HG03103 (cell line): ENCODE measurements around the gene ZNF544.
"Not testable (repeated sequence)": the region's sequence is repeated elsewhere in the genome, so short reads cannot be mapped to it uniquely, and the experiment has no call there.

ENCODE experiments used
- ATAC-seq: cut with Tn5 transposase; IDR thresholded peaks from one replicate; pipeline ENCODE4 v1.9.1; 2021; ENCODE audit warnings: low read depth; ENCODE audit not compliant: unreplicated experiment

The ZNF544 gene

DNA sequence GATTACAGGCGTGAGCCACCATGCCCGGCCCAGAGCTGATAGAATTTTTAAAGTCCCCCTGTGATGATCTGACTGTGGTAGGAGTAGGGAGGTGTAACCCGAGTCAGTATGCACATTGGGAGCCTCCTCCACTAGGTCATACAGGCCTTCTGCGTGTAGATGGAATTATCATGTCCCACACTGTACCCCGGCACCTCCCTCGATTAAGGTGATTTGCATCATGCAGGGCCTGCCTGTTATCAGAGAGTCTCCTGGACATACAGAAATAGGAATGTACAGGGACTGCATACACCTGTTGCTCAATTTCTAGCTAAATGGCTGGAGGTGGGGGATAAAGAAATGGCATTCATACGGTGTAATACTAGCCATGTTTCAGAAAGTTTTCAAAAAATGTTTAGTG lies 75.5 kb downstream of the ZNF544 start:
- ATAC-seq: no peak

DNA sequence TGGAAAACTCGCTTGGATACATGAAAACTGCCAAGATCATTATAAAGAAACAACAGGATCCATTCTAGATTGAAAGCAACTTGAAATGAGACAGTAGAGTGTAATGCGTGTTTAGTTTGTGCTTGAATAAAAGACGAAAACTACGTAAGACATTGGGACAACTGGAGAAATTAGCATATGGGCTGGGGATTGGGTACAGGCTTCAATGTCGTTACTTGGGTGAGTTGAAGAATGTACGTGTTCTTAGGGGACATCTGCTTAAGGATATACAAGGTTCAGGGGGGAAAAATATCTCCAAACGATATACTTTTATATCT lies 76.0 kb downstream of the ZNF544 start:
- no peak for ATAC-seq

DNA sequence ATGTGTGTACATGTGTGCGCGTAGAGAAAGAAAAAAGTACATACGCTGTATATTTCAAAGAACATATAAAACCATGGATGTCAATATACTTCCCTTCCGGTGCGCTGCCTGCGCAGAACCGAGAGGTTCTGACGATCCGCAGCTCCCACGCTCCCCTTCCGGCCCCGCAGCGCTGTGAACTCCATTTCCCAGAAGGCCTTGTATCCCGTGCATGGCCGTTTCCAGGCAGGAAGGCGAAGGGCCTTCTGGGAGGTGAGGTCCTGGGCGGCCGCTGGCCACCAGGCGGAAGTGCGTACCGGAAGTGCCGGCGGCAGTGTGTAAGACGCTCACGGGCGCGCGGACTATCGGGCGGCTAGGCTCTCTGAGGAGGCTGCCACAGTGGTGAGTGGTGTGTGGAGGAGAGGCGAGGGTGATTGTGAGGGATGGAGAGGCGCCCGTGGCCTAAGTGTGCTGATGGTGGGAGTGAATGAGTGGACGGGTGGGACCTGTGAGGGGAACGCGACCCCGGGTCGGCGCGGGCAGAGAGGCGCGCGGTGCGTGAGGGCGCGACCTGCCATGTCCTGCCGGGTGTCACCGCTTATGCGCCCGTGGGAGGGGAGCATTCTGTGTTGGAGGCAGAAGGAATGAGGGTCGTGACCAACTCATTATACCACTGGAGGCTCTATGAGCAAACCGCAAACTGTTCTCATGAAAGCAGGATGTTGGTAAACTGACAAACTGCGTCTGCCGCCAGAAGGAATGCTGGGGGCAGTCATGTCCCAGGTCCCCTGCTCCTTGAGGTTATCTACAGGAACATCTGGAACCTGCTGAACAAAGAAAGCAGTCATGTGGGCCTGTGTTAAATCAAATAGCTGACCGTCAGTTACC lies 76.6 kb downstream of the ZNF544 start, which contains the start of gene ERVK3-1:
Gene ERVK3-1 (plus strand): TSS at position 313 of the 867 bp plus-strand sequence. CDS start 6,792 bp downstream, outside the sequence.
- peak; percentile 90 for ATAC-seq

DNA sequence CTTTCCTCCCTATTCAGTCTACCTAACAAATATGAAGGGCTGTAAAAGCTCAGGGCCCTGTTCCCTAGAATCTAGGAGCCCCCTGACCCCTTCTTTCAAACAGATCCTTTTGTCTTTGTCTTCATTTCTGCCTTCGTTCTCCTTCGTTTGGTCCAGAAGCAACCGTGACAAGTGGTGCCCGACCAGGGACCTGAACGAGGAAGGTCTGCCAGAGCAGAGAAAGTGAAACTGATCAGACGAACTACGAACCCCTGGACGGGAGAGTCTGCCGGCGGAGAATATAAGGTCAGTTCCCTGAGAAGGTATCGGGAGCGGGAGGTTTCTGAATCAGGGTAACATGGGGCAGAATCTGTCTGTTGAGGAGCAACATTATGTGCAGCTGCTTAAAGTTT lies 77.2 kb downstream of the ZNF544 start:
- ATAC-seq: no peak

DNA sequence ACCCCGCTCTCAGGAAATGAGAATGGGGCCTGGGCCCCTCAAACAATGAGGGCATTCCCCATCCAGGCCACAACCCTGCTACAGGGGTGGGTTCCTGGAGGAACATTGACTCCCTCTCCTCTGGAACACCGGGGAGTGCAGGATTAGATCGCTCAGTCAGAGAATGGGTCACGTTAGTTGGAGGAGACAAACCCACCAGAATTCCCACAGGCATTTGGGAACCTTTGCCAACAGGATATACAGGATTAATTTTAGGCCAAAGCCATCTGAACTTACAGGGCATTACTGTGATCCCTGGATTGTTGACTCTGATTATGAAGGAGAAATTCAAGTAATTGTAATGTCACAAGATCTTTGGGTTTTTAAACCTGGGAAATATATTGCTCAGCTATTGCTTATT lies 79.0 kb downstream of the ZNF544 start:
- ATAC-seq: no peak

DNA sequence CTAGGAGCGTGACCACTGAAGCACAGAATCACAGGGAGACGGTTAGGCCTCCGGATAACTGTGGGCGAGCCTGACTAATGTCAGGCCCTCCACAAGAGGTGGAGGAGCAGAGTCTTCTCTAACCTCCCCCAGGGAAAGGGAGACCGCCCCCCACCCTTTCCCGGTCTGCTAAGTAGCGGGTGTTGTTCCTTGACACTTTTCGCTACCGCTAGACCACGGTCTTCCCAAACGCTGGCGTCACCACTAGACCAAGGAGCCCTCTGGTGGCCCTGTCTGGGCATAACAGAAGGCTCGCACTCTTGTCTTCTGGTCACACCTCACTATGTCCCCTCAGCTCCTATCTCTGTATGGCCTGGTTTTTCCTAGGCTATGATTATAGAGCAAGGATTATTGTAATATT lies 82.0 kb downstream of the ZNF544 start:
- ATAC-seq: not testable (repeated sequence)

DNA sequence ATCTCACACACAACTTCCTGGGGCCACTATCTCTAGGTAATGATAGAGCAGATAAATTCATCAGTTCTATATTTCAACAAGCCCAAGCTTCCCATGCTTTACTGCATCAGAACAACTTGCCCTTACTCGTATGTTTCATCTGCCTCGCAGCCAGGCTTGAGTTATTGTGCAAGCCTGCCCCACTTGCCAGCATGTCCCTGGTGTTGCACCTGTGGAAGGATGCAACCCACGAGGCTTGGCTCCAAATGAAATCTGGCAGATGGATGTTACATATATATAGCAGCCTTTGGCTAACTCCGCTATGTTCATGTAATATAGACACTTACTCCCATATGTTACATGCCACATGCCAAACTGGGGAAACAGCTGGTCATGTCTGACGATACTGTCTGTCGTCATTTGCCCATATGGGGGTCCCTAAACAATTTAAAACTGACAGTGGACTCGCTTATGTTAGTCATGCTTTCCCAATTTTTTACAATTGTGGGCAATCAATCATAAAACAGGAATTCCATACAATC lies 82.7 kb downstream of the ZNF544 start:
- no peak for ATAC-seq
